ENCODE data around the gene YEATS2.

YEATS2 gene

DNA sequence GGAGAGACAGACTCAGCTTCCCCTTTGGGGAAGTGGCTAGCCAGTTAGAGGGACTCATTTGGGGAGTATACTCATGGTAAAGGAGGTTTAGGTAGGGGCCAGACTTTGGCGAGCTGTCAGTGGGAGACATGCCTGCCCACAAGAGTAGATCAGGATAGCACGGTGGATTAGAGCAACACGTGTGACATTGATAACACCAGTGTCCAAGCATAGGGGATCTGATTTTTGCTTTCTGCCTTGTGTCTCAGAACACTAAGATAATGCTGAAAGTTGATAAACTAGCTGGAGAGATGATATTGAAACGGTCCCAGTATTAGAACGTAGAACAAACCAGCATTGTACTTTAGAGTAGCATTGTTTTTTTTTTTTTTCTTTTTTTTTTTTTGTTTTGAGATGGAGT is 101.9 kb downstream of the YEATS2 start:
- no peak for TF ChIP-seq SPI1 (IDR thresholded peaks at IDR 0.05; ENCODE audit: borderline replicate concordance, low read depth)
- TF ChIP-seq, protein P1, sequence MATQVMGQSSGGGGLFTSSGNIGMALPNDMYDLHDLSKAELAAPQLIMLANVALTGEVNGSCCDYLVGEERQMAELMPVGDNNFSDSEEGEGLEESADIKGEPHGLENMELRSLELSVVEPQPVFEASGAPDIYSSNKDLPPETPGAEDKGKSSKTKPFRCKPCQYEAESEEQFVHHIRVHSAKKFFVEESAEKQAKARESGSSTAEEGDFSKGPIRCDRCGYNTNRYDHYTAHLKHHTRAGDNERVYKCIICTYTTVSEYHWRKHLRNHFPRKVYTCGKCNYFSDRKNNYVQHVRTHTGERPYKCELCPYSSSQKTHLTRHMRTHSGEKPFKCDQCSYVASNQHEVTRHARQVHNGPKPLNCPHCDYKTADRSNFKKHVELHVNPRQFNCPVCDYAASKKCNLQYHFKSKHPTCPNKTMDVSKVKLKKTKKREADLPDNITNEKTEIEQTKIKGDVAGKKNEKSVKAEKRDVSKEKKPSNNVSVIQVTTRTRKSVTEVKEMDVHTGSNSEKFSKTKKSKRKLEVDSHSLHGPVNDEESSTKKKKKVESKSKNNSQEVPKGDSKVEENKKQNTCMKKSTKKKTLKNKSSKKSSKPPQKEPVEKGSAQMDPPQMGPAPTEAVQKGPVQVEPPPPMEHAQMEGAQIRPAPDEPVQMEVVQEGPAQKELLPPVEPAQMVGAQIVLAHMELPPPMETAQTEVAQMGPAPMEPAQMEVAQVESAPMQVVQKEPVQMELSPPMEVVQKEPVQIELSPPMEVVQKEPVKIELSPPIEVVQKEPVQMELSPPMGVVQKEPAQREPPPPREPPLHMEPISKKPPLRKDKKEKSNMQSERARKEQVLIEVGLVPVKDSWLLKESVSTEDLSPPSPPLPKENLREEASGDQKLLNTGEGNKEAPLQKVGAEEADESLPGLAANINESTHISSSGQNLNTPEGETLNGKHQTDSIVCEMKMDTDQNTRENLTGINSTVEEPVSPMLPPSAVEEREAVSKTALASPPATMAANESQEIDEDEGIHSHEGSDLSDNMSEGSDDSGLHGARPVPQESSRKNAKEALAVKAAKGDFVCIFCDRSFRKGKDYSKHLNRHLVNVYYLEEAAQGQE (IDR thresholded peaks at IDR 0.05; ENCODE audit: insufficient replicate concordance, low read depth) = no peak
- no peak for TF ChIP-seq POLR2AphosphoS5 (IDR thresholded peaks at IDR 0.05; ENCODE audit: low read depth)
- TF ChIP-seq, protein P2, sequence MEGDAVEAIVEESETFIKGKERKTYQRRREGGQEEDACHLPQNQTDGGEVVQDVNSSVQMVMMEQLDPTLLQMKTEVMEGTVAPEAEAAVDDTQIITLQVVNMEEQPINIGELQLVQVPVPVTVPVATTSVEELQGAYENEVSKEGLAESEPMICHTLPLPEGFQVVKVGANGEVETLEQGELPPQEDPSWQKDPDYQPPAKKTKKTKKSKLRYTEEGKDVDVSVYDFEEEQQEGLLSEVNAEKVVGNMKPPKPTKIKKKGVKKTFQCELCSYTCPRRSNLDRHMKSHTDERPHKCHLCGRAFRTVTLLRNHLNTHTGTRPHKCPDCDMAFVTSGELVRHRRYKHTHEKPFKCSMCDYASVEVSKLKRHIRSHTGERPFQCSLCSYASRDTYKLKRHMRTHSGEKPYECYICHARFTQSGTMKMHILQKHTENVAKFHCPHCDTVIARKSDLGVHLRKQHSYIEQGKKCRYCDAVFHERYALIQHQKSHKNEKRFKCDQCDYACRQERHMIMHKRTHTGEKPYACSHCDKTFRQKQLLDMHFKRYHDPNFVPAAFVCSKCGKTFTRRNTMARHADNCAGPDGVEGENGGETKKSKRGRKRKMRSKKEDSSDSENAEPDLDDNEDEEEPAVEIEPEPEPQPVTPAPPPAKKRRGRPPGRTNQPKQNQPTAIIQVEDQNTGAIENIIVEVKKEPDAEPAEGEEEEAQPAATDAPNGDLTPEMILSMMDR (IDR thresholded peaks at IDR 0.05; ENCODE audit: insufficient read depth, low read length) = no peak
- TF ChIP-seq GABPA (IDR thresholded peaks at IDR 0.05; ENCODE audit: low read depth) = no peak
- no peak overlapping the region for H3K4me3 ChIP-seq (replicated peaks; ENCODE audit: insufficient read depth, low read length)
- no peak overlapping the region for H3K27ac ChIP-seq (replicated peaks)

DNA sequence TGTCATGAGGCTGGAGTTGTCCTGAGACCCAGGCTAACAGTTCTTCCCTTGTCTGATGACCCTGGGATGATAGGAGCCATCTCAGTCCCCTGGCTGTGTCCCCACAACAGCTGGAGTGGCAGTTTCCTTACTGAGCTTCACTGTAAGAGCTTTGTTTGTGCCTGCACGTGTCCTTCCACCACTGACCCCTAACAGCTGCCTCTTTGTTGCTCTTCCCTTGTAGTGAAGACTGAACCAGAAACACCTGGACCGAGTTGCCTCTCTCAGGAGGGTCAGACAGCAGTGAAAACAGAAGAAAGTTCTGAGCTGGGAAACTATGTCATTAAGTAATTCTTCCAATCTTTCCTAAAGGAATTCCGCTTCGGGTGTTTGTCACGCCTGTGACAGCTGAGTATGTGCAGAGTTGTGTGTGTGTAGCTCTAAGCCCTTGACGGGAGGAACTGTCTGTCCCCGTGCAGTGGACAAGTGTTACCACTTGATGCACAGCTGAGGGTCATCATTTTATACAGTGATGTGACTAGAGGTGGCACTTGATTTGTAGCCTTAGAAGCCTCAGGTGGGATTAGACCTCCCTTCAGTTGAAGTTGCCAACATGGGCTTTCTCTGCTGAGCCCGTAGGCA is 102.8 kb downstream of the YEATS2 start:
- no peak for DNase-seq (ENCODE audit: low read depth in 1 of 2, low spot score in 1 of 2)
- no peak for TF ChIP-seq SPI1 (IDR thresholded peaks at IDR 0.05; ENCODE audit: borderline replicate concordance, low read depth)
- no peak for TF ChIP-seq POLR2AphosphoS5 (IDR thresholded peaks at IDR 0.05; ENCODE audit: low read depth)
- no peak for TF ChIP-seq GABPA (IDR thresholded peaks at IDR 0.05; ENCODE audit: low read depth)
- Histone ChIP-seq H3K4me3 (replicated peaks; ENCODE audit: insufficient read depth, low read length) (no peak overlapping the region), H3K27ac (replicated peaks) (no peak overlapping the region), H3K27me3 (ENCODE audit: insufficient read depth, poor library complexity, severe bottlenecking) (no peaks in the 10 kb centered on the region)

More for the DNA sequence above, 101.9 kb downstream of the YEATS2 start:
- H3K27me3 ChIP-seq (ENCODE audit: insufficient read depth, poor library complexity, severe bottlenecking) = no peaks in the 10 kb centered on the region
- DNase-seq (ENCODE audit: low read depth in 1 of 2, low spot score in 1 of 2) = no peak

DNA sequence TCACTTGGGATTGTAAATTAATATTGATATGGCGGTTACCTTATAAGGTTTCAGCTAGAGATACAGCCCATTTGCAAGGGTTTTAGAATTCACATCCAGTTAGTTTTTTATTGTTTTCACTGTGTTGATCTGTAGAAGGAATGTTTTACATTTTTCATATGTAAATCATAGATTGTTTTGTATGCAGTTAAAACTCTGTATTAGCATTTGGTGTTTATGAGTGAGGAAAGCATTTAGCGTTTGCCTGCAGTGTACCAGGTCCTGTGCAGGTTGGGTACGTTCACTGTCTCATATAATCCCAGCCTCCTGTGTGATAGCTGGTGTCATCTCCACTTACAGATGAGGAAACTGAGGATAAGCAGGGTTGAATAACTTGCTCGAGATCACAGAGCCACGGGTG is 104.0 kb downstream of the YEATS2 start:
- H3K27me3 ChIP-seq (ENCODE audit: insufficient read depth, poor library complexity, severe bottlenecking) = no peaks in the 10 kb centered on the region
- H3K27ac ChIP-seq (replicated peaks) = no peak overlapping the region
- TF ChIP-seq POLR2AphosphoS5 (IDR thresholded peaks at IDR 0.05; ENCODE audit: low read depth) = no peak
- TF ChIP-seq, protein P1 (IDR thresholded peaks at IDR 0.05; ENCODE audit: insufficient replicate concordance, low read depth) = no peak
- TF ChIP-seq SPI1 (IDR thresholded peaks at IDR 0.05; ENCODE audit: borderline replicate concordance, low read depth) = no peak
- TF ChIP-seq, protein P2 (IDR thresholded peaks at IDR 0.05; ENCODE audit: insufficient read depth, low read length) = no peak
- TF ChIP-seq GABPA (IDR thresholded peaks at IDR 0.05; ENCODE audit: low read depth) = no peak
- no peak for DNase-seq (ENCODE audit: low read depth in 1 of 2, low spot score in 1 of 2)
- H3K4me3 ChIP-seq (replicated peaks; ENCODE audit: insufficient read depth, low read length) = no peak overlapping the region

DNA sequence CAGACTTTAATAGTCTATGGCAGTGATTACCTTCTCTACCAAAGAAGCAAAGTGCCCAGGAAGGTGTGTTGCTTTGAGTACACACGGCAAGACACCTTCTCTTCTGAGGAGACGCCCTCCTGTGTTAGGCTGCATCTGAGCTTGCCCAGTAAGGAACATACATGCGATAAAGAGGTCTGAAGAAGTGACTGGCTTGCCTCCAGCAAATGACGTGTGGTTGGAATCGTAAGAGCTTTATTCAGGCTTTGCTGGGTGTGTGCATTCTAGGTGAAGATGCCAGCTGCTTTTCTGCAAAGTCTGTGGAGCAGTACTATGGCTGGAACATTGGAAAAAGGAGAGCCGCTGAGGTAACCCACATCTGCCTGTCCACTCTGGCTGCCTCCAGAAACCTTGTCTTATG is 105.4 kb downstream of the YEATS2 start:
- no peaks in the 10 kb centered on the region for H3K27me3 ChIP-seq (ENCODE audit: insufficient read depth, poor library complexity, severe bottlenecking)
- TF ChIP-seq POLR2AphosphoS5 (IDR thresholded peaks at IDR 0.05; ENCODE audit: low read depth) (no peak), GABPA (IDR thresholded peaks at IDR 0.05; ENCODE audit: low read depth) (no peak), SPI1 (IDR thresholded peaks at IDR 0.05; ENCODE audit: borderline replicate concordance, low read depth) (no peak)
- TF ChIP-seq, protein P2 (IDR thresholded peaks at IDR 0.05; ENCODE audit: insufficient read depth, low read length) = no peak
- TF ChIP-seq, protein P1 (IDR thresholded peaks at IDR 0.05; ENCODE audit: insufficient replicate concordance, low read depth) = no peak
- DNase-seq (ENCODE audit: low read depth in 1 of 2, low spot score in 1 of 2) = no peak
- no peak overlapping the region for H3K27ac ChIP-seq (replicated peaks)
- no peak overlapping the region for H3K4me3 ChIP-seq (replicated peaks; ENCODE audit: insufficient read depth, low read length)
